Raji (cell line): ENCODE data around the gene C3orf38.

ENCODE experiments used
- POLR2A ChIP-seq: IDR thresholded peaks from 2 replicates; pipeline ENCODE4 v1.6.1; 2011; ENCODE audit warnings: low read depth, low read length, control low read depth; ENCODE audit not compliant: insufficient read depth

Gene C3orf38

GRCh38 chr3:88195951-88196434 is 46.2 kb downstream of the C3orf38 start:
- TF ChIP-seq POLR2A = no peak

GRCh38 chr3:88198121-88198520 is 48.4 kb downstream of the C3orf38 start:
- TF ChIP-seq POLR2A = no peak

GRCh38 chr3:88203642-88204055 is 53.9 kb downstream of the C3orf38 start:
- no peak for TF ChIP-seq POLR2A
